ENCODE measurements around the gene AGBL5.

The AGBL5 gene

GRCh38 chr2:27089111-27089954 is 37.9 kb downstream of the AGBL5 start:
- no peak overlapping the region for H3K4me3 ChIP-seq (replicated peaks; ENCODE audit: low read depth, low read length)
- no peaks in the 10 kb centered on the region for H3K36me3 ChIP-seq (ENCODE audit: control insufficient read depth, insufficient read depth, low read length)

GRCh38 chr2:27091746-27092695 is 40.6 kb downstream of the AGBL5 start:
- Histone ChIP-seq H3K27me3 (replicated peaks; ENCODE audit: control insufficient read depth, insufficient read depth, low read length) (no peaks in the 10 kb centered on the region), H3K4me3 (replicated peaks; ENCODE audit: low read depth, low read length) (no peak overlapping the region), H3K36me3 (ENCODE audit: control insufficient read depth, insufficient read depth, low read length) (no peaks in the 10 kb centered on the region)
- TF ChIP-seq CTCF (IDR thresholded peaks at IDR 0.05; ENCODE audit: insufficient read depth, low read length, poor library complexity, severe bottlenecking), result no peak
- DNase-seq (ENCODE audit: extremely low read depth, insufficient read length), result no peak

More at GRCh38 chr2:27089111-27089954, 37.9 kb downstream of the AGBL5 start:
- DNase-seq (ENCODE audit: extremely low read depth, insufficient read length), result no peak
- no peak for TF ChIP-seq CTCF (IDR thresholded peaks at IDR 0.05; ENCODE audit: insufficient read depth, low read length, poor library complexity, severe bottlenecking)
- no peaks in the 10 kb centered on the region for H3K27me3 ChIP-seq (replicated peaks; ENCODE audit: control insufficient read depth, insufficient read depth, low read length)

- no peaks in the 10 kb centered on the region for H3K27me3 ChIP-seq (replicated peaks; ENCODE audit: control insufficient read depth, insufficient read depth, low read length)
- no peak for TF ChIP-seq CTCF (IDR thresholded peaks at IDR 0.05; ENCODE audit: insufficient read depth, low read length, poor library complexity, severe bottlenecking)
- H3K36me3 ChIP-seq (ENCODE audit: control insufficient read depth, insufficient read depth, low read length), result no peaks in the 10 kb centered on the region
- no peak overlapping the region for H3K4me3 ChIP-seq (replicated peaks; ENCODE audit: low read depth, low read length)
- DNase-seq (ENCODE audit: extremely low read depth, insufficient read length), result no peak
These were observed 41.4 kb downstream of the AGBL5 start for GRCh38 chr2:27092696-27093429.

- H3K36me3 ChIP-seq (ENCODE audit: control insufficient read depth, insufficient read depth, low read length), result no peaks in the 10 kb centered on the region
- no peak overlapping the region for H3K4me3 ChIP-seq (replicated peaks; ENCODE audit: low read depth, low read length)
- no peak for TF ChIP-seq CTCF (IDR thresholded peaks at IDR 0.05; ENCODE audit: insufficient read depth, low read length, poor library complexity, severe bottlenecking)
- H3K27me3 ChIP-seq (replicated peaks; ENCODE audit: control insufficient read depth, insufficient read depth, low read length), result no peaks in the 10 kb centered on the region
- no peak for DNase-seq (ENCODE audit: extremely low read depth, insufficient read length)
These were observed 42.2 kb downstream of the AGBL5 start for GRCh38 chr2:27093430-27094352.

All from GM06990 (cell line).